ENCODE measurements around the gene EEIG2. TPM values are rescaled to one million over a fixed set of nuclear protein-coding genes. Genes with fewer than 3 reads are reported as not detected.
"Not testable (repeated sequence)": the region's sequence is repeated elsewhere in the genome, so short reads cannot be mapped to it uniquely, and the experiment has no call there.

EEIG2 gene
- total RNA-seq, 2 experiments from 2014 or later: 11.6 to 12.2 TPM

DNA sequence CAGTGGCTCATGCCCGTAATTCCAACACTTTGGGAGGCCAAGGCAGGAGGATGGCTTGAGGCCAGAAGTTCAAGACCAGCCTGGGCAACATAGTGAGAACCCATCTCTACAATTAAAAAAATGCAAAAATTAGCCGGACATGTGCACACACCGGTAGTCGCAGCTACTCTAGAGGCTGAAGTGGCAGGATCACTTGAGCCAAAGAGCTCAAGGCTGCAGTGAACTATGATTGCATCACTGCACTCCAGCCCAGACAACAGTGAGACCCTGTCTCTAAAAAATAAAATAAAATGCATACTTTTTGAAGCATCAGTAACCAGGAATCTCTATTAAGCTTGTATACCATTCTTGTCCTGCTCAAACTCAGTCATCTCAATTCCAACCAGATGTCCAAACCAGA lies 27.2 kb upstream of the EEIG2 start:
- POLR2A ChIA-PET: no interaction called here
- Mint-ChIP-seq H3K4me3 (no peak overlapping the region), H3K9me3 (no peaks in the 10 kb centered on the region), H3K4me1 (ENCODE audit: low read depth) (no peaks in the 10 kb centered on the region), H3K27me3 (no peaks in the 10 kb centered on the region), H3K27ac (no peak overlapping the region), H3K36me3 (ENCODE audit: low read depth) (no peaks in the 10 kb centered on the region)
- Histone ChIP-seq H3K4me3 (ENCODE audit: low read length) (no peak overlapping the region), H3K36me3 (ENCODE audit: insufficient read depth, low read length) (no peaks in the 10 kb centered on the region), H3K4me1 (ENCODE audit: insufficient read depth, low read length) (no peaks in the 10 kb centered on the region), H3K9me3 (ENCODE audit: control insufficient read depth in 1 of 2, insufficient read depth in 1 of 2, low read length in 2 of 2) (peaks cover 0 to 5% of the 10 kb centered on the region in 2 experiments), H3K27me3 (ENCODE audit: control insufficient read depth in 1 of 2, insufficient read depth in 2 of 2, low read length in 2 of 2) (peaks cover 0 to 4% of the 10 kb centered on the region in 2 experiments), H3K27ac (ENCODE audit: low read depth in 1 of 2, low read length in 2 of 2) (no peak overlapping the region)
- TF ChIP-seq, protein P1, sequence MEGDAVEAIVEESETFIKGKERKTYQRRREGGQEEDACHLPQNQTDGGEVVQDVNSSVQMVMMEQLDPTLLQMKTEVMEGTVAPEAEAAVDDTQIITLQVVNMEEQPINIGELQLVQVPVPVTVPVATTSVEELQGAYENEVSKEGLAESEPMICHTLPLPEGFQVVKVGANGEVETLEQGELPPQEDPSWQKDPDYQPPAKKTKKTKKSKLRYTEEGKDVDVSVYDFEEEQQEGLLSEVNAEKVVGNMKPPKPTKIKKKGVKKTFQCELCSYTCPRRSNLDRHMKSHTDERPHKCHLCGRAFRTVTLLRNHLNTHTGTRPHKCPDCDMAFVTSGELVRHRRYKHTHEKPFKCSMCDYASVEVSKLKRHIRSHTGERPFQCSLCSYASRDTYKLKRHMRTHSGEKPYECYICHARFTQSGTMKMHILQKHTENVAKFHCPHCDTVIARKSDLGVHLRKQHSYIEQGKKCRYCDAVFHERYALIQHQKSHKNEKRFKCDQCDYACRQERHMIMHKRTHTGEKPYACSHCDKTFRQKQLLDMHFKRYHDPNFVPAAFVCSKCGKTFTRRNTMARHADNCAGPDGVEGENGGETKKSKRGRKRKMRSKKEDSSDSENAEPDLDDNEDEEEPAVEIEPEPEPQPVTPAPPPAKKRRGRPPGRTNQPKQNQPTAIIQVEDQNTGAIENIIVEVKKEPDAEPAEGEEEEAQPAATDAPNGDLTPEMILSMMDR (IDR thresholded peaks at IDR 0.05): no peak
- ATAC-seq (ENCODE audit: poor library complexity): no peak
- intact Hi-C loops (cut with DNase I, micrococcal nuclease): no loop called here
- CTCF ChIA-PET: no interaction called here
- no peak for DNase-seq

DNA sequence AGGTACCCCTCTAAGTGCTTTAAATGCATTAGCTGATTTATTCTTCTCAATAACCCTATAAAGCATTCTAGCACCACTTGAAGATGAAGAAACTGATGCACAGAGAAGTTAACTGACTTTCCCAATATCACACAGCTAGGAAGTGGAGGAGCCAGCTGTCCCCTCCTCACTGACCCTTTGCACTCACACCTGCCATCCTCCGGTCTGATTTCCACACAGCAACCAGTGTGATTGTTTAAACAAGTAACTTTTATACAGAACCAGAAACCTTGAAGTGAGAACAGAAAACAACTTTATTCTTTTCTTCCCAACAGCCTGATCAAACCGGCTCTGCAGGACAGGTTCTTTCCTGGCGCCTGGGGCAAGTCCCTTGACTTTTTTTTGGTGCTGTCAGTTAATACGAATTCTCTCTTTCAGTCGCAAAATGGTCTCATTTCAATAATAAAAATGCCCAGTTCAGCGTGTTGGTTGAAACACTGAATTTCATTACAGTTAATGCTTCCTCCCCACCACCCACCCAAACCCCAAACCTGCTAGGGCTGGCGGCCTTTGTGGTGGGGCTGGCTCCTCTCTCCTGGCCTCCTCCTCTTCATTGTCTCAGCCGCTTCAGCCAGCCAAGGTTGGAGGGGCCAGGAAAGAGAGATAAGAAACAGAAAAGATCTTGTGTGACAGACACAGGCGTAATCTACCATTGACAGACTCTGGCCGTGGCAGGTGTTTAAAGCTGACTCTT lies 26.4 kb upstream of the EEIG2 start:
- Histone ChIP-seq H3K4me3 (ENCODE audit: low read length) (no peak overlapping the region), H3K9me3 (ENCODE audit: control insufficient read depth in 1 of 2, insufficient read depth in 1 of 2, low read length in 2 of 2) (peaks cover 0 to 5% of the 10 kb centered on the region in 2 experiments), H3K4me1 (ENCODE audit: insufficient read depth, low read length) (no peaks in the 10 kb centered on the region), H3K27ac (ENCODE audit: low read depth in 1 of 2, low read length in 2 of 2) (no peak overlapping the region), H3K27me3 (ENCODE audit: control insufficient read depth in 1 of 2, insufficient read depth in 2 of 2, low read length in 2 of 2) (peaks cover 0 to 4% of the 10 kb centered on the region in 2 experiments), H3K36me3 (ENCODE audit: insufficient read depth, low read length) (no peaks in the 10 kb centered on the region)
- CTCF ChIA-PET: no interaction called here
- no peak for DNase-seq
- POLR2A ChIA-PET: no interaction called here
- Mint-ChIP-seq H3K27me3 (no peaks in the 10 kb centered on the region), H3K9me3 (no peaks in the 10 kb centered on the region), H3K4me3 (no peak overlapping the region), H3K36me3 (ENCODE audit: low read depth) (no peaks in the 10 kb centered on the region), H3K4me1 (ENCODE audit: low read depth) (no peaks in the 10 kb centered on the region), H3K27ac (no peak overlapping the region)
- TF ChIP-seq, protein P1 (IDR thresholded peaks at IDR 0.05): no peak
- intact Hi-C loops (cut with DNase I, micrococcal nuclease): no loop called here
- no peak for ATAC-seq (ENCODE audit: poor library complexity)

DNA sequence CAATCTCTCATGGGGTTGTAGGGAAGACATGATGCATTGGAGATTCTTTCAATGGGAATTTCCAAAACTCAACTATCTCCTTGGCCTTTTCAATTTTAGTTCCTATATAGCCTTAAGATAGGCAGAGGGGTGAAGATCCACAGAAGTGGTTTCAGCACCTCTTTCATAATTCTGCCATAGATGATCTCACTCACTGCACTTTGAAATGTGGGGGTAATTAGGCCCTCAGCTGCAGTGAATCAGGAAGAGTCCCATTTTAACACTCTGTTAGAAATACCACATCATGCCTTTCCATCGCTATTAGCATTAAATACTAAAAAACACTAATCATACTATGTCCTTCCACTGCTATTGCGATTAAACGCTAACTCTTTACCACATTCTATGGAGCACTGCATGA lies 25.1 kb upstream of the EEIG2 start:
- Histone ChIP-seq H3K27ac (ENCODE audit: low read depth in 1 of 2, low read length in 2 of 2) (no peak overlapping the region), H3K4me1 (ENCODE audit: insufficient read depth, low read length) (no peaks in the 10 kb centered on the region), H3K36me3 (ENCODE audit: insufficient read depth, low read length) (no peaks in the 10 kb centered on the region), H3K27me3 (ENCODE audit: control insufficient read depth in 1 of 2, insufficient read depth in 2 of 2, low read length in 2 of 2) (peaks cover 0 to 4% of the 10 kb centered on the region in 2 experiments), H3K9me3 (ENCODE audit: control insufficient read depth in 1 of 2, insufficient read depth in 1 of 2, low read length in 2 of 2) (peaks cover 0 to 5% of the 10 kb centered on the region in 2 experiments), H3K4me3 (ENCODE audit: low read length) (no peak overlapping the region)
- H3K4me3 Mint-ChIP-seq: no peak overlapping the region
- H3K4me1 Mint-ChIP-seq (ENCODE audit: low read depth): no peaks in the 10 kb centered on the region
- ChIA-PET POLR2A (no interaction called here), CTCF (no interaction called here)
- no peaks in the 10 kb centered on the region for H3K36me3 Mint-ChIP-seq (ENCODE audit: low read depth)
- H3K27me3 Mint-ChIP-seq: peaks cover 7% of the 10 kb centered on the region
- no peak overlapping the region for H3K27ac Mint-ChIP-seq
- no peaks in the 10 kb centered on the region for H3K9me3 Mint-ChIP-seq
- intact Hi-C loops (cut with DNase I, micrococcal nuclease): no loop called here
- TF ChIP-seq, protein P1 (IDR thresholded peaks at IDR 0.05): no peak
- no peak for ATAC-seq (ENCODE audit: poor library complexity)
- DNase-seq: no peak

DNA sequence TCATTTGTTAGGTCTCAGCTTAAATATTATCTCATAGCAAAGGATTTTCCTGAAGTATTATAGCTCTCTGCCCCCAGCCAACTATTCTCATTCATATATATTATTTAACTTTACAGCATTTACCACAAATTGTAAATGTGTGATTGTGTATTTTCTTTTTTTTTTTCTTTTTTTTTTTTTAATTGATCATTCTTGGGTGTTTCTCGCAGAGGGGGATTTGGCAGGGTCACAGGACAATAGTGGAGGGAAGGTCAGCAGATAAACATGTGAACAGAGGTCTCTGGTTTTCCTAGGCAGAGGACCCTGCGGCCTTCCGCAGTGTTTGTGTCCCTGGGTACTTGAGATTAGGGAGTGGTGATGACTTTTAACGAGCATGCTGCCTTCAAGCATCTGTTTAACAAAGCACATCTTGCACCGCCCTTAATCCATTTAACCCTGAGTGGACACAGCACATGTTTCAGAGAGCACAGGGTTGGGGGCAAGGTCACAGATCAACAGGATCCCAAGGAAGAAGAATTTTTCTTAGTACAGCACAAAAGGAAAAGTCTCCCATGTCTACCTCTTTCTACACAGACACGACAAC lies 24.5 kb upstream of the EEIG2 start:
- intact Hi-C loops (cut with DNase I, micrococcal nuclease); H3K27ac Mint-ChIP-seq; H3K27me3 ChIP-seq (ENCODE audit: control insufficient read depth in 1 of 2, insufficient read depth in 2 of 2, low read length in 2 of 2); ATAC-seq (ENCODE audit: poor library complexity); H3K4me1 Mint-ChIP-seq (ENCODE audit: low read depth); H3K4me3 Mint-ChIP-seq; H3K36me3 ChIP-seq (ENCODE audit: insufficient read depth, low read length); H3K4me1 ChIP-seq (ENCODE audit: insufficient read depth, low read length); POLR2A ChIA-PET; DNase-seq; H3K9me3 ChIP-seq (ENCODE audit: control insufficient read depth in 1 of 2, insufficient read depth in 1 of 2, low read length in 2 of 2); H3K4me3 ChIP-seq (ENCODE audit: low read length); H3K27me3 Mint-ChIP-seq; H3K9me3 Mint-ChIP-seq; CTCF ChIA-PET; H3K27ac ChIP-seq (ENCODE audit: low read depth in 1 of 2, low read length in 2 of 2); H3K36me3 Mint-ChIP-seq (ENCODE audit: low read depth): not testable (repeated sequence)

DNA sequence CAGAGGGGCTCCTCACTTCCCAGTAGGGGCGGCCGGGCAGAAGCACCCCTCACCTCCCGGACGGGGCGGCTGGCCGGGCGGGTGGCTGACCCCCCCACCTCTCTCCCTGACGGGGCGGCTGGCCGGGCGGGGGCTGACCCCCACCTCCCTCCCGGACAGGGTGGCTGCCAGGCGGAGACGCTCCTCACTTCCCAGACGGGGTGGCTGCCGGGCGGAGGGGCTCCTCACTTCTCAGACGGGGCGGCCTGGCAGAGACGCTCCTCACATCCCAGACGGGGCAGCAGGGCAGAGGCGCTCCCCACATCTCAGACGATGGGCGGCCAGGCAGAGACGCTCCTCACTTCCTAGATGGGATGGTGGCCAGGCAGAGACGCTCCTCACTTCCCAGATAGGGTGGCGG lies 23.9 kb upstream of the EEIG2 start:
- intact Hi-C loops (cut with DNase I, micrococcal nuclease); H3K27ac ChIP-seq (ENCODE audit: low read depth in 1 of 2, low read length in 2 of 2); H3K27me3 Mint-ChIP-seq; H3K4me3 ChIP-seq (ENCODE audit: low read length); H3K4me3 Mint-ChIP-seq; DNase-seq; H3K36me3 Mint-ChIP-seq (ENCODE audit: low read depth); ATAC-seq (ENCODE audit: poor library complexity); H3K9me3 Mint-ChIP-seq; H3K9me3 ChIP-seq (ENCODE audit: control insufficient read depth in 1 of 2, insufficient read depth in 1 of 2, low read length in 2 of 2); H3K36me3 ChIP-seq (ENCODE audit: insufficient read depth, low read length); POLR2A ChIA-PET; H3K4me1 Mint-ChIP-seq (ENCODE audit: low read depth); H3K27ac Mint-ChIP-seq; H3K27me3 ChIP-seq (ENCODE audit: control insufficient read depth in 1 of 2, insufficient read depth in 2 of 2, low read length in 2 of 2); H3K4me1 ChIP-seq (ENCODE audit: insufficient read depth, low read length); CTCF ChIA-PET: not testable (repeated sequence)

Measured in CD4-positive, alpha-beta T cell (primary cell).